T-helper 22 cell (primary cell): Measurements from ENCODE around the gene NLRX1.
A peak's percentile ranks its signal among the peaks of the same experiment; 100 is the strongest.
"Not testable (repeated sequence)": the region's sequence is repeated elsewhere in the genome, so short reads cannot be mapped to it uniquely, and the experiment has no call there.

Experiments used
- DNase-seq: peaks from one replicate; pipeline ENCODE4 v3.0.0-alpha.2; 2020; ENCODE audit warnings: low read depth

NLRX1 gene

DNA sequence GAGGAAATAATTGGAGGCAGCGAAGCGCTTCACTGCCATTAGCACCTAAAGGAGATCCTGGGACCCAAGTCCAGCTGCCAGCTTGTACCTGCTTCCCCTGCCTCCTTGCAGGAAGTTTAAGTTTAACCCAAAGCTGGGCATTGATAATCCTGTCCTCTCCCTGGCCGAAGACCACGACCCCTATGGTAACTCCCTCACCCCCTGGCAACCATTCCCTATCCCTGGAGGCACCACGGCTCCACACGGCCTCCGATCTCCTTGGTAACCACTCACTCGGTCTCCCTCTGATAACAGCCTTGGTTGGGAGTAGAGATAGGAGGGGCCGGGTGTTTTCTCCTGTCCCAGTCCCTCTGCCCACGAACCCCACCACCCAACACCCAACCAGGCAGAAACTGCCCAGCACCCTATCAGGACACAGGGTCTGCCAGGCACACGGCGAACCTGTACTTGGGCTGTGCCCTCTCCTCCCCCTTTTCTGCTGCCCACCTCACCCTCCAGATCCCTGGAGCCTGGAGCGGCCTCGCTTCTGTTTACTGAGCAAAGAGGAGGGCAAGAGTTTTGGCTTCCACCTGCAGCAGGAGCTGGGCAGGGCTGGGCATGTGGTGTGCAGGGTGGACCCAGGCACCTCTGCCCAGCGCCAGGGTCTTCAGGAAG is 17.6 kb downstream of the NLRX1 start:
- no peak for DNase-seq

DNA sequence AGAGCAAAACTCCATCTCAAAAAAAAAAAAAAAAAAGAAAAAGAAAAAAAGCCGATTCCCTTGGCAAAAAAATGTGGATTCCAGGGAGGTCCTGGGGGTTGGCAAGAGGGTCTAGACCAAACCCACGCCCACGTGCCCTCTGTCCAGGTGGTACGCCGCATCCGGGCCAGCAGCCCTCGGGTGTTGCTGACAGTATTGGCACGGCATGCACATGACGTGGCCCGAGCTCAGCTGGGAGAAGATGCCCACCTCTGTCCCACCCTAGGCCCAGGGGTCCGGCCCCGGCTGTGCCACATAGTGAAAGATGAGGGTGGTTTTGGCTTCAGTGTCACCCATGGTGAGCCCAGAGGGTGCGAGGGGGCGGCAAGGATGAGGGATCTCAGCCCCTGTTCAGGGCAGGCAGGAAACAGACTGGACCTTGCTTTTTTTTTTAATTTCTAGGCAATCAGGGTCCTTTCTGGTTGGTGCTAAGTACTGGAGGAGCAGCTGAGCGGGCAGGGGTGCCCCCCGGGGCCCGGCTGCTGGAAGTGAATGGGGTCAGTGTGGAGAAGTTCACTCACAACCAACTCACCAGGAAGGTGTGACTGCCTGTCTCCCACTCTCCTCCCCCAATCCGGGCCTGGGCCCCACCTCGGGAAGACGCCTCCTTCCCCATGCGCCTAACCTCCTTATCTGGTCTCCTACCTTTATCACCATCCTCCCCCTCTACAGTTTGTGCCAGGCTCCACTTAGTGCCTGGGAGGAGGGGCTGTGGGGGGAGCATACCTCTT is 18.8 kb downstream of the NLRX1 start:
- DNase-seq, result no peak

DNA sequence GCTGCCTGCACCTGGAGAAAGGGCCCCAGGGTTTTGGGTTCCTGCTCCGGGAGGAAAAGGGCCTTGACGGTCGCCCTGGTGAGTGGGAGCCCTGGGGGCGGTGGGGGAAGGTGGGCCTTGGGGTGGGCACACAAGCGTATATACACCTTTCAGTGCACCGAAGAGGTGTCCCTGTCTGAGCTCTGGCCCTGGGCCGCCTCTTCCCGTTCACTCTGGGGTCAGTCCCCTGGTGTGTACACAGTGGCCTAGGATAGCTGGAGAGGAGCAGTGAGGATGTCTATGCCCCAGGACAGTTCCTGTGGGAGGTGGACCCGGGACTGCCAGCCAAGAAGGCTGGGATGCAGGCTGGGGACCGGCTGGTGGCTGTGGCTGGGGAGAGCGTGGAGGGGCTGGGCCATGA is 19.5 kb downstream of the NLRX1 start:
- DNase-seq, result no peak

DNA sequence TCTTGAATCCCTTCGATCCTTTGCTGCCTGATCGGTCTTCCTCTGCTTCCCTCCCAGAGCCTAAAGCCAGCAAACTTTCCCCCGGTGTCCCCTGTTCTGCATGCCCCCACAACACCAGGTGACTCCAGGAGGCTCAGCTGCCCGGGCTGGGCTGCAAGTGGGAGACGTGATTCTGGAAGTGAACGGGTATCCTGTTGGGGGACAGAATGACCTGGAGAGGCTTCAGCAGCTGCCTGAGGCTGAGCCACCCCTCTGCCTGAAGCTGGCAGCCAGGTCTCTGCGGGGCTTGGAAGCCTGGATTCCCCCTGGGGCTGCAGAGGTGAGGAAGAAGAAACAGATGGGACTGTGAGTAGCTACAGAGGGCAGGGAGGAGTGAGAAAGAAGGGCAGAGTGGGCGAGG is 20.4 kb downstream of the NLRX1 start:
- DNase-seq, result no peak

DNA sequence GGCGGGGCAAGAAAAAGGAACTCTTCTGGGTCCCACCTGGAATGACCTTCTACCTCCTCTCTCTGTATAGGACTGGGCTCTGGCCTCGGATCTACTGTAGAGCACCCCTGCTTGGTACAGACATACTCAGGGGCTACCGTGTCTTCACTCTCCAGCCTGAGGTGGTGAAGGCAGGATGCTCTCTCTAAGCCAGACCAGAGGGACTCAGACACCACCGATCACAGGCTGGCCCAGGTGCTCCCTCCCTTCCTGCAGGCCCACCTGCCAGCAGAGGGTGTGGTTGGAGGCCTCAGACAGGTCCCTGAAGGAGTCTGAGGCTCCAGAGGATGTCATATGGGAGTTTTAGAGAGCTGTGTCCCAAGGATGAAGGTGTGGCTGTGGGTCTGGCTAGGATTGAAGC is 20.9 kb downstream of the NLRX1 start:
- DNase-seq, result no peak

DNA sequence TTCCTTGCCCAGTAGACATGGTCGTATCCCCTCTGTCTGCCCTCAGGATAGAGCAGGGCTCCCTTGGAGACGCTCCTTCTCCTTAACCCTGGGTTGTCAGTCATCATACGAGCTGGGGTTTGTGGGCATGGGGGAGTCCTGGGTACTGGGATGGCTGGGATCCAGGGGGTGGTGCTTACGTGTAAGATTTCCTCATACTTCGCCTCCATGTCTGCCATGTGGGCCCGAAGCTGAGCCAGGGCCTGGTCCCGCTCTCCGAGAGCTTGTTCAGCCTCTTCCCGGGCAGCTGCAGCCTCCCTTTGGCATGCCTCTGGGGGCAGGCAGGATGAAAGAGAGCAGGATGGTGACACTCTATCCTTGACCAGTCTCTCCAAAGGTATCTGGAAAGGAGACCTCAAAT is 22.0 kb downstream of the NLRX1 start:
- no peak for DNase-seq

DNA sequence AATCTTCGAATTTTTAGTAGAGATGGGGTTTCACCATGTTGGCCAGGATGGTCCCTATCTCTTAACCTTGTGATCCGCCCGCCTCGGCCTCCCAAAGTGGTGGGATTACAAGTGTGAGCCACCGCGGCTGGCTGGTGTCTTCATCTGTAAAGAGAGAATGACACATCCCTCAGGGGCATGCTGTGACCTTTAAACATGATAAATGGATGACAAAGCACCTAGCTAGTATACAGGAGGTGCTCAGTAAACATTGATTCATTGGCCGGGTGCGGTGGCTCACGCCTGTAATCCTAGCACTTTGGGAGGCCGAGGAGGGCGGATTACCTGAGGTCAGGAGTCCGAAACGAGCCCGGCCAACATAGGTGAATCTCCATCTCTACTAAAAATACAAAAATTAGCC is 22.7 kb downstream of the NLRX1 start:
- DNase-seq, result not testable (repeated sequence)

DNA sequence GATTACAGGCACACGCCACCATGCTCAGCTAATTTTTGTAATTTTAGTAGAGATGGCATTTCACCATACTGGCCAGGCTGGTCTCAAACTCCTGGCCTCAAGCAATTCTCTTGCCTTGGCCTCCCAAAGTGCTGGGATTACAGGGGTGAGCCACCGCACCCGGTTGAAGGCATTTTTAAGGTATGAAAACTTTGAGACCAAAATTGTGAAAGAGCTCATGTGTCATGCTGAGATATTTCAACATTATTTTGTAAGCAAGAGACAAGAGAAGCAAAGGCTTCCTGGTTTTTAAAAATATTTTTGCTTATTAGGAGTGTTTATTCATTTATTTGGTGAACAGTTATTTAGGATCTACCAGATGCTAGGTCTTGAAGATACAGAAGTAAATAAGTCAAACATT is 23.6 kb downstream of the NLRX1 start:
- DNase-seq, result no peak

DNA sequence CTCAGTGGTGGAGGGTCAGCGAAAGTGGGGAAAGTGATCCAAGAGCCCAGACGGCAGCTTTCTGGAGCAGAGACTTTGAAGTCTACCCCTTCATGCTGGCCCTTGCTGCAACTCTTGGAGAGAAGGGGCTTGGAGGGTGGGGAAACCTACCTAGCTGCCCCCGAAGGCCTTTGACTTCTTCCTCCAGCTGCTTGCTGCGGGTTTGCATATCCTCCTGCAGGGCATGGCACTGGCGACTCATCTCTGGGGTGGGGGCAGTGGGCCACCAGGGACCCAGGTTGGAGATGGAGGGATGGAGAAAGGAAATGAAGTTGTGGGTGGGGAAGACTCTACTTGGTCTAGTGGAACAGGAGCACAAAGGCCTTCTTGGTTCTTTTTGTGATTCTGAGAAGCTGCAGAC is 24.5 kb downstream of the NLRX1 start:
- no peak for DNase-seq

DNA sequence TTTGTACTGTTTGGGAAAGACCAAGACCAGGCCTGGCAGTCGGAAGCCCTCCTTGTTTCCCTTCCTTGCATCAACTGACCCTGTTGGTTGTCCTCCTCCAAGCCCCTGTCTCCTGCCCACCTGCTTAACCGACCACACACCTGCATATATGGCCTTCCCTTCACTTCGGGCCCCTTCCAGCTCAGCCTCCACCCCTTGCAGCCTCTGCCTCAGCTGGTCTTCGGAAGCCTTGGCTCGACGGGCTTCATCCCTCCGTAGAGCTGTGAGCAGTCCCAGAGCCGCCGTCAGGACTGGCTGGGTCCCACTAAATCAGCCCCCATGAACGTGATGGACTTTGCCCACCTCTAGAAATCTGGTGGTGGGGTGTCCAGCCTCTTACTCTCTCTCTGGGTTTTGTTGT is 25.1 kb downstream of the NLRX1 start:
- no peak for DNase-seq

DNA sequence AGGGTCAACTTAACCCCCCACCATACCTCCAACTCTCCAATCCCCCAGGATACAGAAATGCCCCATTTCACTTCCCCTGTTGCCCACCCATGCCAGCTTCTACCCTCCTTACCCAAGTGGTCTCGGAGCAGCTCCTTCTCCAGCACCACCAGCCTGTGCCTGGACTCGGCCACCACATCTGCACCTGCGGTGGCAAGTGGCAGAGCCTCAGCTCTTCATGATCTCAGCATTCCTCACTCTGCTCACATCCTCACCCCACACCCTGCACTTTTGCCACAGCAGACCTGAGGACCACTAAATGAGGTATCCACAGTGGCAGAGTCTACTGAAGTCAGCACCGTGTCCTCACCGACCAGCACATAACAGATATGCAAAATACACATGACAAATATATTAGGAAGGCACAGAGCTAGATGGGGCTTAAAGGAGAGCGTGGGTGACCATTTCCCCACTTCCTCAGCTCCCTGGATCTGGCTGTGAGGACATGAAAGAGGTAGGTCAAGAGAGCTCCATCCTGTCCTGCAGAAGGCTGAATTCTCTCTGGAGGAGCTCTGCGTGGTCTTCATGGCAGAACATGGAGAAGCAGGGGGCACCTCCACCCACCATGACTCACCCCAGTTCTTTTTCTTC is 26.4 kb downstream of the NLRX1 start:
- no peak for DNase-seq

DNA sequence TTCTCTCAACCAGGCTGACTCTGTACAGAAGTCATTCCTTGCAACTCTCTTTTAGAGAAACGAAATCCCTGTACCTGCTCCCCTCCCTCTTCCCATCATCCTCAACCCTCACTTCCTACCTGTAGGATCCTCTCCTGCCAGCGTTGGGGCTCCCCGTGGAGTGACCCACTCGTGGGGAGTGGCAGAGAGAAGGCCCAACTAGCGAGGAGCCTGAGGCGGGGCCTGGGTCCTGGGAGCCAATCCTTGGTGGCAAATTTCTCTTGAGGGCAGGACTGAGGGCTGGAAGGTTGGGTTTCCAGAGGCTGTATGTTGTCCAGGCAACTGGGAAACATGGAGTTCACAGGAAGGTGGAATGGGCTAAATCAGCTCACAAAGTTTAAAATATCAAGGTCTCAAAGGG is 27.2 kb downstream of the NLRX1 start:
- no peak for DNase-seq

DNA sequence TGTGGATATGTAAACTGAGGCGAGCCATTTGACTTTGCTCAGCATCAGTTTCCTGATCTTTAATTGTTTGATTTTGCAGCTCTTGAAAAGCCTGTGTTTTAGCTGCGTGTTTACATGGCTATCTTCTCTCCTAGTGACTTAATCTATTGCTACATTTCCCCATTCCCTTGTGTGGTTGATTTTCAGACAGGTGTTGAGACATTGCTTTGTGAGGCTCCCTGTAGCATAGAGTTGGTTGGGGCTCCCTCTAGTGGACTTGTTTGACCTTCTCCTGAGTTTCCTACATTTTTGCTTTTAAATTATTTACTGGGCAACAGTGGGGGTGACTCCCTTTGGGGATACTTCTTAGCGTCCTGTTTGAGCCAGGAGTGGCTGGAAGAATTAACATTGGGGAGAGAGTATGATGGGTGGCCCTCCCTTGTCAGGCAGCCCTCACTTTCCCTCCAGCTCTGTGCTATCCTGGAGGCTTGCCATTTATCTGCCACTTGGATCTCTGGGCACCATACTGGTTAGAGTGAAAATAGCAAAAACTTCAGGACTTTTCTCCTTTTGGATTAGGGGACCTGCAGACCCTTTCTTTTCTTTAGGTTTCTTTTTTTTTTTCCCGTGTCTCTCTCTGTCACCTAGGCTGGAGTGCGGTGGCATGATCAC is 28.4 kb downstream of the NLRX1 start:
- peak; percentile 39 for DNase-seq

DNA sequence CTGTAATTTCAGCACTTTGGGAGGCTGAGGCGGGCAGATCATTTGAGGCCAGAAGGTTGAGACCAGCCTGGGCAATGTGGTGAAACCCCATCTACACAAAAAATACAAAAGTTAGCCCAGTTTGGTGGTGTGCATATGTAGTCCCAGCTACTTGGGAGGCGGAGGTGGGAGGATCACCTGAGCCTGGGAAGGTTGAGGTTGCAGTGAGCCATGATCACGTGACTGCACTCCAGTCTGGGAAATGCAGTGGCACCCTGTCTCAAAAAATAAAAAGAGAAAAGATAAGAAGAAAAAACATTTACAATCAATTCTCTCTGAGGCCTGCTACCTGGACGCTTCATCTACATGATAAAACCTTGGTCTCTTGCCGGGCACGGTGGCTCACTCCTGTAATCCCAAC is 30.4 kb downstream of the NLRX1 start:
- no peak for DNase-seq

DNA sequence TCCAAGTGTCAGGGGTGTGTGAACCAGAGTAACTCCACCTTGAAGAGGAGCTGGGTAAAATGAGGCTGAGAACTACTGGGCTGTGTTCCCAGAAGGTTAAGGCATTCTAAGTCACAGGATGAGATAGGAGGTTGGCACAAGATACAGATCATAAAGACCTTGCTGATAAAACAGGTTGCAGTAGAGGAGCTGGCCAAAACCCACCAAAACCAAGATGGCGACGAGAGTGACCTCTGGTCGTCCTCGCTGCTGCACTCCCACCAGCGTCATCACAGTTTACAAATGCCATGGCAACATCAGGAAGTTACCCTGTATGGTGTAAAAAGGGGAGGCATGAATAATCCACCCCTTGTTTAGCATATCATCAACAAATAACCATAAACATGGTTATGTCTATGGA is 32.7 kb downstream of the NLRX1 start:
- DNase-seq, result not testable (repeated sequence)

DNA sequence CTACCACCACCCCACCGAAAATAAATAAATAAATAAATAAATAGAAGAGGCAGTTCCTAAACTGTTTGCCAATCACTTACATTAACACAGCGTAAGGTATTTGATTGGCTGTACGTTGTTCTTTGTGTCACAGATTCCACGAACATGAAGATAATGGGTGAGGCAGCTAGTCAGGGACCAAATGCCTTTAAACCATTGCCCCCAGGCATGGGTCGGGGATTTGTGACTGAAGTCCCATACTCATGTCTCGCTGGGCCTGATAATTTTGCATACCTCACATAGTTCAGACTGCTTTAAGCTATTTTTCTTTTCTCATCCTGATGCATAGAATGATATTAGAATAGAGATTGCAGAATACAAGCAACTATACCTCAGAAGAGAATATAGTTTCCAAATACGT is 34.0 kb downstream of the NLRX1 start:
- no peak for DNase-seq

DNA sequence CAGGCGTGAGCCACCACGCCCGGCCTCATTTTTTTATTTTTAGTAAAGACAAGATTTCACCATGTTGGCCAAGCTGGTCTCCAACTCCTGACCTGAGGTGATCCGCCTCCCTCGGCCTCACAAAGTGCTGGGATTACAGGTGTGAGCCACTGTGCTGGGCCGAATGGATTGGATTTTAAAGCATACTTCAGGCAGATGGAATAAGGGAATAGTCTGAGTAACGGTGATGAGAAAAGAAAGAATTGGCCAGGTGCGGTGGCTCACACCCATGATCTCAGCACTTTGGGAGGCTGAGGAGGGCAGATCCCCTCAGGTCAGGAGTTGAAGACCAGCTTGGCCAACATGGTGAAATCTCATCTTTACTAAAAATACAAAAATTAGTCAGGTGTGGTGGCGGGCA is 35.5 kb downstream of the NLRX1 start:
- no peak for DNase-seq

DNA sequence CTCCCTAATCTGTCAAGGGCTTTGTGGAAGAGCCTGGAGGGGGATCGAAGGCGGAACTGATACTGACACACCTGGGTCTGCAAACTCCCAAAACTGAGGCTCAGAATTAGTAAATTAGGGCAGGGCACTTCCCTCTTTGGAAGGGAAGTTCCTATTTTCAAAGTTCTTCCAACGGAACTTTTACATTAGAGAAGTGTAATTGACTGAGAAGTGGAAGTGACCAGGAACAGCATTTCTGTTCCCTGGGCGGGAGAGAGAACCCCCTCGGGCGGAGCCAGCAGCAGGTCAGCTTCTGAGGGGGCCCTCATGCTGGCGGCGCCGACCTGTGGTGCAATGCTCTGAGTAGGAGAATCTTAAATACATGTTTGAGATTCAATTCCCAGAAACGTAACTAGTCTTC is 36.6 kb downstream of the NLRX1 start:
- DNase-seq, result no peak

DNA sequence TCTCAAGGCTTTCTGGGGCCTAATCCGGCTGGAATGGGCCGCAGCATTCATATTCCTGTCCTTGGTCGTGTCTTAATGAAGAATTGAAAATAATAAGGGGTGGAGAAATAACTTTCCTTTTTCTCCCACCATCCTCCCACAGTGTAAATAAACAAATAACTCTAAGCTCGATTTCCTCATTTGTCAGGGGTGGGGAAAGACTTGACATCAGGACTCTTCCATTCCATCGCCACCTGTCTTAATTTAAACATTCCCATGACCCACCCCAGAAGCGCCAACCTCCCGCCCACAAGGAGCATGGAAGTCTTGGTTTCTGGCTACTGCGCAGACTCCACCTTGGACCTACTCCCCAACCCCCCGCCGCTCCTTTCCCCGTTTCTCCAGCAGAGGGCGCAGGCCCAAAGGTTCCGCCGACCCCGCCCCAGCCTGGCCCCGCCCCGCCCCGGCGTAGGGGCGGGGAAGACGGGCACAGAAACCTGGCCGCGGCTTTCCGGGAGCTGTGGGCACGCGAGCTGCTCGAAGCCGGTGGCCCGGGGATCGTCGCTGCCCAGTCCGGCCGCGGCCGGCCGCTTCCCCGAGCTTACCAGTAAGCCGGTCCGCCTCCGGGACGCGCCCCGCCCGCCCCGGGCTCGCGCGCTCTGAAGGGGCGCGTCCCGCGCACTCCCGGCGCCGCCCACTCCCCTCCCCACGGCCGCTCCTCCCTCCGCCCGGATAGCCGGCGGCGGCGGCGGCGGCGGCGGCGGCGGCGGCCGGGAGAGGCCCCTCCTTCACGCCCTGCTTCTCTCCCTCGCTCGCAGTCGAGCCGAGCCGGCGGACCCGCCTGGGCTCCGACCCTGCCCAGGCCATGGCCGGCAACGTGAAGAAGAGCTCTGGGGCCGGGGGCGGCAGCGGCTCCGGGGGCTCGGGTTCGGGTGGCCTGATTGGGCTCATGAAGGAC is 37.3 kb downstream of the NLRX1 start, which contains the start of gene CBL:
TSS of gene CBL (plus strand) at position 766 of the 937 bp plus-strand sequence. CDS start at position 845, 79 bp downstream.
- DNase-seq, result peak; percentile 86

DNA sequence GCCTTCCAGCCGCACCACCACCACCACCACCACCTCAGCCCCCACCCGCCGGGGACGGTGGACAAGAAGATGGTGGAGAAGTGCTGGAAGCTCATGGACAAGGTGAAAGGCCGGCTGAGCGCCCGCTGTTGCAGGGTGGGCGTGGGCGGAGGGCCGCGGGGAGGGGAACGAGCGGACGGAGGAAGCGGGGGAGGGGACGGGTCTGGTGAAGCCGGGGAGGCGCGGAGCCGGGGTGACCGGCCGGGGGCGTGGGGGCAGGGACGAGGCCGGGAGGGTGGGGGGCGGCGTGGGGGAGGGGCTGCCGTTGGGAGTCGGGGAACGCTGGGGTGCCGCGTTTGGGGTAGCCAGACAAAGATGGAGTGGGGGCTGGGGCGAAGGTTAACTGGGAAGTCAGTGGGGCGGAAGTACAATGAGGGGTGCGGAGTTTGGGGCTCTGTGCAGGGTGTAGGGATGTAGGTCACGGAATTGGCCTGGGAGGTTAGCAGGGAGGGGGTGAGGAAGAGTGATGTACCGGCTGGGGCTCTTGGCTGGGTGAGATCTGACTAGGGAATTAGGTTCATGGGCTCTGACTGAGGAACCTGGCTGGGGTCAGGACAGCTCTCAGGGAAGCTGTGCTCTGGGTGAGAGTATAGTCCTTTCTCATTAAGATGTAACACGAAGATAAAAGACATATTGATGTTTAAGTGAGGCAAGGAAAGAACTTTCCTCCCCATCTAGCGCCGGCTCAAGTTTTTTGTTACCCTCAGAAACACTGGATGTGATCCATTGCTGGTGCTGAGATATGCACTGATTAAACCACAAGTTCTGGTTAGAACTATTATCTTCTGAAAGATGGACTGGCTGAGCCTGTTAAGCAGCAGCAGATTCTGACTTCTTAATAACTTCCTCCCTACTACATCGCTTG is 38.2 kb downstream of the NLRX1 start:
- DNase-seq, result peak; percentile 41
